Renal cortical epithelial cell (primary cell): ENCODE data around the gene CACNA1B. TPM values are rescaled to one million over a fixed set of nuclear protein-coding genes. Genes with fewer than 3 reads are reported as not detected.
"Not testable (repeated sequence)": the region's sequence is repeated elsewhere in the genome, so short reads cannot be mapped to it uniquely, and the experiment has no call there.

ENCODE experiments used
- DNase-seq: peaks from one replicate; pipeline ENCODE4 v3.0.0-alpha.2; 2011; ENCODE audit warnings: low read depth
- total RNA-seq: library from RNA; depleted of rRNA; stranded (reverse); fragments of >200 nt; gene quantifications from 2 replicates; pipeline ENCODE4 v1.2.3, GENCODE V29; 2014

The CACNA1B gene
- total RNA-seq, 1 donor from 2014 or later: 0.05 TPM

GRCh38 chr9:138099803-138100598 is 222.4 kb downstream of the CACNA1B start:
- no peak for DNase-seq

GRCh38 chr9:138100711-138101350 is 223.2 kb downstream of the CACNA1B start:
- DNase-seq: no peak

- no peak for DNase-seq
Observed at GRCh38 chr9:138101444-138102234, 224.1 kb downstream of the CACNA1B start.

GRCh38 chr9:138102246-138103051 is 224.9 kb downstream of the CACNA1B start:
- DNase-seq: no peak

GRCh38 chr9:138103111-138103848 is 225.7 kb downstream of the CACNA1B start:
- no peak for DNase-seq

- DNase-seq: no peak
Observed at GRCh38 chr9:138103849-138104206, 226.2 kb downstream of the CACNA1B start.

- no peak for DNase-seq
Observed at GRCh38 chr9:138104251-138105122, 226.9 kb downstream of the CACNA1B start.

GRCh38 chr9:138105123-138105415 is 227.5 kb downstream of the CACNA1B start:
- no peak for DNase-seq

- DNase-seq: no peak
Observed at GRCh38 chr9:138105561-138106505, 228.3 kb downstream of the CACNA1B start.

GRCh38 chr9:138107039-138107438 is 229.5 kb downstream of the CACNA1B start:
- not testable (repeated sequence) for DNase-seq

GRCh38 chr9:138111607-138112006 is 234.0 kb downstream of the CACNA1B start:
- DNase-seq: no peak

GRCh38 chr9:138112090-138112748 is 234.6 kb downstream of the CACNA1B start:
- no peak for DNase-seq

GRCh38 chr9:138112791-138113600 is 235.4 kb downstream of the CACNA1B start:
- no peak for DNase-seq

- DNase-seq: not testable (repeated sequence)
Observed at GRCh38 chr9:138113701-138114325, 236.2 kb downstream of the CACNA1B start.

GRCh38 chr9:138114501-138115245 is 237.1 kb downstream of the CACNA1B start:
- no peak for DNase-seq

- DNase-seq: no peak
Observed at GRCh38 chr9:138115506-138115905, 237.9 kb downstream of the CACNA1B start.
